Upper lobe of left lung (tissue), 6 donors: ENCODE data around the gene PNPO. TPM values are rescaled to one million over a fixed set of nuclear protein-coding genes. Genes with fewer than 3 reads are reported as not detected.

Experiments
- ATAC-seq, 2 donors: fragments of 200-7000 bp; cut with Tn5 transposase; one replicate each; pipeline ENCODE4 v1.9.1; 2022; ENCODE audit warnings: mild to moderate bottlenecking in 2 of 2, moderate library complexity in 2 of 2; ENCODE audit not compliant: low FRiP score in 2 of 2
- DNase-seq, 2 donors: peaks; one replicate each; pipeline ENCODE4 v3.0.0-alpha.2; 2019 to 2020
- H3K27ac ChIP-seq, 4 donors: fragments of 200-600 bp; sonication (generic); one replicate each; pipeline ENCODE4 v1.5.1; 2016 to 2019
- H3K27me3 ChIP-seq, 4 donors: fragments of 200-600 bp; sonication (generic); one replicate each; pipeline ENCODE4 v1.5.1; 2017 to 2019
- H3K36me3 ChIP-seq, 4 donors: fragments of 200-600 bp; sonication (generic); one replicate each; pipeline ENCODE4 v1.5.1; 2016 to 2019
- H3K4me1 ChIP-seq, 4 donors: fragments of 200-600 bp; sonication (generic); one replicate each; pipeline ENCODE4 v1.5.1; 2018 to 2019
- H3K4me3 ChIP-seq, 4 donors: fragments of 200-600 bp; sonication (generic); one replicate each; pipeline ENCODE4 v1.5.1; 2017 to 2019; ENCODE audit warnings: mild to moderate bottlenecking in 2 of 4, moderate library complexity in 1 of 4
- H3K9me3 ChIP-seq, 4 donors: fragments of 200-600 bp; sonication (generic); one replicate each; pipeline ENCODE4 v1.5.1; 2018 to 2019
- EP300 ChIP-seq, 4 donors: sonication (generic); formaldehyde crosslinking; IDR thresholded peaks; one replicate each; pipeline ENCODE4 v1.5.1; 2017; ENCODE audit warnings: antibody characterized with exemption in 4 of 4, control low read depth in 2 of 4
- POLR2A ChIP-seq, 4 donors: fragments of 450-650 bp; IDR thresholded peaks; one replicate each; pipeline ENCODE4 v1.5.1; 2016 to 2017; ENCODE audit warnings: antibody characterized with exemption in 4 of 4, mild to moderate bottlenecking in 2 of 4
- POLR2AphosphoS5 ChIP-seq, 2 donors: sonication (generic); formaldehyde crosslinking; IDR thresholded peaks; one replicate each; pipeline ENCODE4 v1.5.1; 2017; ENCODE audit warnings: antibody characterized with exemption in 2 of 2
- WGBS, 2 donors: methylation state at CpG; one replicate each; pipeline ENCODE4 v1.1.5; 2017 to 2018; 5-methylcytosine and 5-hydroxymethylcytosine counted together
- total RNA-seq, 6 donors: library from RNA; depleted of rRNA in 4 of 6; stranded (reverse); fragments of >200 nt in 4 of 6; gene quantifications; one replicate each; pipeline versions ENCODE4 v1.1.0 to v1.2.1, GENCODE V29; 2016 to 2021
- TF ChIP-seq, protein P1 (sequence below), 6 experiments: fragments of 450-650 bp in 4 of 6; fragments of 200-600 bp in 2 of 6; sonication (generic) in 2 of 6; IDR thresholded peaks; one replicate each; pipeline ENCODE4 v1.5.1; 2016 to 2019; ENCODE audit warnings: antibody characterized with exemption in 6 of 6
- donor health status: DM: no; HTN: no; CAD: no; lungs with moderate emphysema.
- donor health status: DM: no; HTN: yes; CAD: no; lungs with severe emphysema.

PNPO gene
- 10 to 100 TPM; 16.2 to 40.2 (median 28.7) TPM for total RNA-seq

DNA sequence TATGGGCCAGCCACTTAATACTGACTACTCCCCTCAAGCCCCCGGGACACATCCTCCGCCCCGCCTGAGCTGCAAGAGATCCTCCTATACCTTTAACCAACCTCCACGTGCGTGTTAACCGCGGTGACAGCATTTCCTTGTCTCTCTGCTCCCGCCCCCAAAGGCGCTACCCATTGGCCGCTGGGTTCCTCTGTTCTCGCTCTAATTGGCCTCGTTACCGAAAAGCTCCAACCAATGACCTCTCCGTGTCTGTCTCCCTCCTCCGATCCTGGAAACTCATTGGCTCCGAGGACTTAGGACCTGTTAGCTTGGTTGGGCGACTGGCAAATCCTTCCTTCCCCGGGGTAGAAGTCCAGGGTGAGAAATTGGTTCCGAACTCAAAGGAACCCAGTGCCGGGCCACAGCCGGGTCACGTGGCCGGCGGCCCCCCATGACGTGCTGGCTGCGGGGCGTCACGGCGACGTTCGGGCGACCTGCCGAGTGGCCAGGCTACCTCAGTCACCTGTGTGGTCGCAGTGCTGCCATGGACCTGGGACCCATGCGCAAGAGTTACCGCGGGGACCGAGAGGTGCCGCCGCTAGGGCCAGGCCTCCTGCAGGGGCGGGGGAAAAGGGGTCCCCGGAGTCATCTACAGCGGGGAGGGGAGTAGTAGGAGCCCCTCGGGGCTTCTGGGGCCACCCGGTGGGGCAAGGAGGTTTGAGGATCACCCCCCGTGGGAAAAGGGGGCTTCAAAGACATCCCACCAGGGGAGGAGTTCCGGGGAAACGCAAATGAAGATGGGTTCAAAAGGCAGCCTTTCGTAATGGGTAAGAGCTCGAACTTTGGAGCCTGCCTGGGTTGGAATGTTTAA lies at the start of gene PNPO:
Gene PNPO, plus strand, starts transcription at position 326 of the 850 bp plus-strand sequence. Its CDS starts 105 bp downstream, at position 431.
- H3K27me3 ChIP-seq: no peaks in the 10 kb centered on the region
- TF ChIP-seq POLR2A (IDR thresholded peaks at IDR 0.05): peak in 3 of 4 donors; percentile 28 to 72 (median 47)
- TF ChIP-seq, protein P1, sequence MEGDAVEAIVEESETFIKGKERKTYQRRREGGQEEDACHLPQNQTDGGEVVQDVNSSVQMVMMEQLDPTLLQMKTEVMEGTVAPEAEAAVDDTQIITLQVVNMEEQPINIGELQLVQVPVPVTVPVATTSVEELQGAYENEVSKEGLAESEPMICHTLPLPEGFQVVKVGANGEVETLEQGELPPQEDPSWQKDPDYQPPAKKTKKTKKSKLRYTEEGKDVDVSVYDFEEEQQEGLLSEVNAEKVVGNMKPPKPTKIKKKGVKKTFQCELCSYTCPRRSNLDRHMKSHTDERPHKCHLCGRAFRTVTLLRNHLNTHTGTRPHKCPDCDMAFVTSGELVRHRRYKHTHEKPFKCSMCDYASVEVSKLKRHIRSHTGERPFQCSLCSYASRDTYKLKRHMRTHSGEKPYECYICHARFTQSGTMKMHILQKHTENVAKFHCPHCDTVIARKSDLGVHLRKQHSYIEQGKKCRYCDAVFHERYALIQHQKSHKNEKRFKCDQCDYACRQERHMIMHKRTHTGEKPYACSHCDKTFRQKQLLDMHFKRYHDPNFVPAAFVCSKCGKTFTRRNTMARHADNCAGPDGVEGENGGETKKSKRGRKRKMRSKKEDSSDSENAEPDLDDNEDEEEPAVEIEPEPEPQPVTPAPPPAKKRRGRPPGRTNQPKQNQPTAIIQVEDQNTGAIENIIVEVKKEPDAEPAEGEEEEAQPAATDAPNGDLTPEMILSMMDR (IDR thresholded peaks at IDR 0.05): peak in 2 of 6 experiments; percentile 24 to 30
- TF ChIP-seq POLR2AphosphoS5 (IDR thresholded peaks at IDR 0.05): peak in 1 of 2 donors; percentile 51
- no peak for TF ChIP-seq EP300 (IDR thresholded peaks at IDR 0.05)
- no peaks in the 10 kb centered on the region for H3K9me3 ChIP-seq
- H3K27ac ChIP-seq: peak within 1 kb of the TSS; percentile 77 to 91 (median 82)
- ATAC-seq: peak; percentile 96 to 99
- WGBS, 2 donors: 1% methylated on average over 28 to 50 of the region's 50 CpGs
- peaks cover 0 to 20% (median 3%) of the 10 kb centered on the region in 4 donors for H3K36me3 ChIP-seq
- peak within 1 kb of the TSS; percentile 55 to 94 (median 78) for H3K4me3 ChIP-seq
- H3K4me1 ChIP-seq: peaks cover 15 to 45% (median 23%) of the 10 kb centered on the region in 4 donors
- peak; percentile 94 to 98 for DNase-seq

DNA sequence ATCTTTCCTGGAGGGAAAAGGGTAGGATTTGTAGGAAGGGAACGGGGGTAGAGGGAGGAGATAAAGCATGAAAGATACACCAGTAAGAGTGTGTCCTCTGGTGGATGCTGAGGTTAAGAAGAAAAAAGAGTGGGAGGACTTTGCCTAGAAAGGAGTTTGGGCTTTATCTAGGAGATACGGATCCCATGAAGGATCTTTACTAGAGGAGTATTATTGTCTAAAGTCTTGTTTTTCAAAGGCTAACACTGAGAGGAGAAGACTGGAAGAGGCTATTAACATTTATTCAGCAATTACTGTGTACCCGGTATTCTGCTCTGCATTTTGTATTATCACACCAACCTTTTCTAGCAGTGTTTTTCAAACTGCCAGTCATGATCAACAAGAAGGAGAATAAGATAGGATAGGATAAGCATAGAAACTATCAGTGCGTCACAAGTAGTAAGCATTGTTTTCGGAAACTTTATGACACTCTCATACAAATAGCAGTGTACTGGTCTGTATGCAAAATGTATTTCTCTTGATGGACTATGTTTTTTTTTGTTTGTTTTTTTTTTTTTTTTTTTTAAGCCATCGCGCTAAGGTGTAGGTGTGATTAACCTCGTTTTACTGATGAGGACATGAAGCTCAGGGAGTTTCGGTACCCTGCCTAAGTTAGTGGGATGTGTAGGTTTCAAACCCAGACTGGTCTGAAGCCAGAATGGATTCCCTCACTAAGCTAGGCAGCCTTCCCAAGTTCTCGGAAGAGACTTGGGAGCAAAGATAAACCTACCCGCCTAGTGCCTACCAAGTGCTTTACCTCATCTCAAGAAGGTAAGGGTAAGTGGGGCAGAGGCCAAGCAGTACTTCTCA lies 46.6 kb upstream of the PNPO start:
- peak overlapping the region; percentile 64 to 81 (median 66) for H3K4me3 ChIP-seq
- H3K4me1 ChIP-seq: peaks cover 17 to 28% (median 22%) of the 10 kb centered on the region in 4 donors
- 34 to 39% methylated on average over 11 of the region's 11 CpGs for WGBS, 2 donors
- H3K27me3 ChIP-seq: no peaks in the 10 kb centered on the region
- no peaks in the 10 kb centered on the region for H3K9me3 ChIP-seq
- peak overlapping the region; percentile 87 to 98 (median 94) for H3K27ac ChIP-seq
- H3K36me3 ChIP-seq: peaks cover 0 to 7% (median 0%) of the 10 kb centered on the region in 4 donors
- TF ChIP-seq EP300 (IDR thresholded peaks at IDR 0.05): no peak
- TF ChIP-seq, protein P1 (IDR thresholded peaks at IDR 0.05): no peak
- no peak for TF ChIP-seq POLR2A (IDR thresholded peaks at IDR 0.05)
- TF ChIP-seq POLR2AphosphoS5 (IDR thresholded peaks at IDR 0.05): no peak
- no peak for ATAC-seq
- peak in 1 of 2 donors; percentile 55 for DNase-seq

DNA sequence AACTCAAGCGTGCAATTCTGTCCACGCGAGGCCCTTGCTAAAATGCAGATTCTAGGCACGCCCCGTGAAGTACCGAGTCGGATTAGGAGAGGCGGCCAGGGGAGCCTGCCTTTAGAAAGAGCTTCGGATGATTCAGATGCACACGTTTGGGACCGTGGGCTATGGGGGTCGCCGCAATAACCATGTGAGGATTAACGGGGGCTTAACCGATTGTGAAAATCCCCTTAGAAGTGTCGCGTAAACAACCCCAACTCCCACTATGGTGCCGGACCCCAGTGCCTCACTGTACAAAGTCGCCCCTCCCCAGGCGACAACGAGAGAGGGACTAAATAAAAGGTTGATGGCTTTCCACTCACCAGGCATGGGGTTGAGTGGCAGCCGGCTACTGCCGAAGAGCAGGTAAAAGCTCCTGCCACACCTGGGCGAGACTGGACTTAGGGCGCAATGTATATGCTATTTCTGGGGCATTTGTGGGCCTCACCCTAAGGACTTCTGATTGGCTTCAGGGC lies 46.0 kb upstream of the PNPO start:
- DNase-seq: no peak
- Histone ChIP-seq H3K36me3 (peaks cover 0 to 10% (median 0%) of the 10 kb centered on the region in 4 donors), H3K4me3 (peak overlapping the region; percentile 64 to 81 (median 66)), H3K27me3 (no peaks in the 10 kb centered on the region), H3K9me3 (no peaks in the 10 kb centered on the region), H3K27ac (peak overlapping the region; percentile 87 to 98 (median 94)), H3K4me1 (peaks cover 19 to 29% (median 21%) of the 10 kb centered on the region in 4 donors)
- WGBS, 2 donors: 0% methylated on average over 19 to 25 of the region's 25 CpGs
- peak; percentile 8 to 23 for ATAC-seq
- TF ChIP-seq, protein P1 (IDR thresholded peaks at IDR 0.05): no peak
- TF ChIP-seq EP300 (IDR thresholded peaks at IDR 0.05) (no peak), POLR2A (IDR thresholded peaks at IDR 0.05) (peak in 3 of 4 donors; percentile 73 to 95 (median 89)), POLR2AphosphoS5 (IDR thresholded peaks at IDR 0.05) (peak; percentile 78 to 95)

DNA sequence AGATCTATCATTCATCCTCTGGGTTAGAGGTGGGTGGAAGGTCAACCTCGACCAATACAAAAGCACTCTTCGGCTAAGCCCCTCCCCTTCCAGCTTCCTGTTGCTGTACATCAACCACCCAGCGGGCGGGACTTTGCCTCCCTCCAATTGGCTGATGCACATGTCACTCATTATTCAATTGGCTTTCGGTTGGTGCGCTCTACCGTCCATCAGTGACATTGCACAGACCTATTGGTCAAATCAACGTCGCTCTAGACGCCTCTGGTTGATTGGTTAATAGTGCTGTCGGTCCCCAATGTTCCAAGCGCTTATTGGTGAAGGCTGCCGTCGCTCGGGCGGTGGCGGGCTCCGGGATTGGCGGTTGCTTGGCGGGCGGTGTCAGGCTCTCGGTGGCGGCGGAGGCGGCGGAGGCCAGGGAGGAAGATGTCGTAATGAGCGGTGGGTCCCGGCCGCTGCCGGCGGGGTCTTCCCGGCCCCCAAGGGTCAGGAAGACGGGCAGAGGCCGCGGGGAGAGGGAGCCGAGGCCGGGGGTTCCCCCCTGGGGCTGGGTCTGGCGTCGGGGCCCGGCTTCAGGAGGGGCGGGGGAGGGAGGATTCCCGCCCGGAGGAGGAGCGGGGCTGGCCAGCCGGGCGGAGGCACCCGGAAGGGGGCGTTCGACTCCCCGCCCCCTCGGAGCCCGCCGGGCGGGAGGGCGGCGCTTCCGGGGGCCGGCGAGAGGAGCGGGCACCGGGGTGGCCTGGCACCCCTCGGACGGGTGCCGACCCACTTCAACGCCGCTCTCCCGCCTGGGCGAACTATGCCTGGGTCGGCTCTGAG lies 45.3 kb upstream of the PNPO start, which contains the start of gene SP2:
Gene SP2, plus strand, starts transcription at position 381 of the 816 bp plus-strand sequence. Its CDS starts 51 bp downstream, at position 432.
- ATAC-seq (peak; percentile 97 to 98), DNase-seq (peak; percentile 98 to 99)
- peaks cover 0 to 10% (median 0%) of the 10 kb centered on the region in 4 donors for H3K36me3 ChIP-seq
- H3K9me3 ChIP-seq: no peaks in the 10 kb centered on the region
- WGBS, 2 donors: 0% methylated on average over 7 to 41 of the region's 70 CpGs
- peaks cover 21 to 36% (median 23%) of the 10 kb centered on the region in 4 donors for H3K4me1 ChIP-seq
- peak within 1 kb of the TSS; percentile 64 to 81 (median 66) for H3K4me3 ChIP-seq
- no peaks in the 10 kb centered on the region for H3K27me3 ChIP-seq
- H3K27ac ChIP-seq: peak within 1 kb of the TSS; percentile 98 to 100 (median 99)
- peak; percentile 77 to 87 for TF ChIP-seq POLR2AphosphoS5 (IDR thresholded peaks at IDR 0.05)
- TF ChIP-seq, protein P1 (IDR thresholded peaks at IDR 0.05): peak in 4 of 6 experiments; percentile 19 to 48 (median 46)
- TF ChIP-seq POLR2A (IDR thresholded peaks at IDR 0.05): peak in 3 of 4 donors; percentile 56 to 92 (median 83)
- TF ChIP-seq EP300 (IDR thresholded peaks at IDR 0.05): no peak
